Measurements from ENCODE around the gene RYR1.

RYR1 gene

GRCh38 chr19:38433268-38433733 is at the start of gene RYR1:
Gene RYR1 (plus strand): TSS chr19:38433691. CDS start chr19:38433830, 139 bp downstream.
- no peaks in the 10 kb centered on the region for H3K36me3 ChIP-seq (ENCODE audit: control insufficient read depth, insufficient read depth, low read length)
- H3K4me3 ChIP-seq (ENCODE audit: low read length) = peak within 1 kb of the TSS; percentile 32
- peaks cover 13% of the 10 kb centered on the region for H3K27me3 ChIP-seq (ENCODE audit: control insufficient read depth, insufficient read depth, low read length)
- H3K27ac ChIP-seq (ENCODE audit: low read depth, low read length) = no peak within 1 kb of the TSS
- no peaks in the 10 kb centered on the region for H3K4me1 ChIP-seq (ENCODE audit: control insufficient read depth, insufficient read depth, low read length)
- no peak within 1 kb of the TSS for H3K9ac ChIP-seq (ENCODE audit: low read length)

DNA sequence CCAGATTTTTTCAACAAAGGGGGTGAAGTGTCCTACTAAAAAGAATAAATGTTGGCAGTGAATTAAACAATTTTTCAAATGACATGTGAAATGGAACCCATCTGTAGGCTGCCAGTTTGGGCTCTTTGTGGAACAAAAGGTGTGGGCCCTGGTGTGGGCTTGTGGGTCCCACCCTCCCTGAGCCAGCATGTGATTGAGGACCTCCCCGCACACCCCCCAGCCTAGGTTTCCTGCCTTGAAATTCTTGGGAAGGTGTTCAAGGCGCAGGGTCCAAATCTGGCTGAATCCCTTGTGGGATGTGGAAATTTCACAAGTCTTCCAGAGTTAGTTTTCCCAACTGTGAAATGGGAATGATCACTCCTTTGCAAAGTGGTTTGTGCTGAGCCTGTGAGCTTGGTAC is 49.7 kb upstream of the RYR1 start:
- Histone ChIP-seq H3K4me3 (ENCODE audit: low read length) (no peak overlapping the region), H3K9ac (ENCODE audit: low read length) (no peak overlapping the region), H3K27ac (ENCODE audit: low read depth, low read length) (no peak overlapping the region), H3K4me1 (ENCODE audit: control insufficient read depth, insufficient read depth, low read length) (no peaks in the 10 kb centered on the region), H3K36me3 (ENCODE audit: control insufficient read depth, insufficient read depth, low read length) (peaks cover 31% of the 10 kb centered on the region), H3K27me3 (ENCODE audit: control insufficient read depth, insufficient read depth, low read length) (peaks cover 7% of the 10 kb centered on the region)

DNA sequence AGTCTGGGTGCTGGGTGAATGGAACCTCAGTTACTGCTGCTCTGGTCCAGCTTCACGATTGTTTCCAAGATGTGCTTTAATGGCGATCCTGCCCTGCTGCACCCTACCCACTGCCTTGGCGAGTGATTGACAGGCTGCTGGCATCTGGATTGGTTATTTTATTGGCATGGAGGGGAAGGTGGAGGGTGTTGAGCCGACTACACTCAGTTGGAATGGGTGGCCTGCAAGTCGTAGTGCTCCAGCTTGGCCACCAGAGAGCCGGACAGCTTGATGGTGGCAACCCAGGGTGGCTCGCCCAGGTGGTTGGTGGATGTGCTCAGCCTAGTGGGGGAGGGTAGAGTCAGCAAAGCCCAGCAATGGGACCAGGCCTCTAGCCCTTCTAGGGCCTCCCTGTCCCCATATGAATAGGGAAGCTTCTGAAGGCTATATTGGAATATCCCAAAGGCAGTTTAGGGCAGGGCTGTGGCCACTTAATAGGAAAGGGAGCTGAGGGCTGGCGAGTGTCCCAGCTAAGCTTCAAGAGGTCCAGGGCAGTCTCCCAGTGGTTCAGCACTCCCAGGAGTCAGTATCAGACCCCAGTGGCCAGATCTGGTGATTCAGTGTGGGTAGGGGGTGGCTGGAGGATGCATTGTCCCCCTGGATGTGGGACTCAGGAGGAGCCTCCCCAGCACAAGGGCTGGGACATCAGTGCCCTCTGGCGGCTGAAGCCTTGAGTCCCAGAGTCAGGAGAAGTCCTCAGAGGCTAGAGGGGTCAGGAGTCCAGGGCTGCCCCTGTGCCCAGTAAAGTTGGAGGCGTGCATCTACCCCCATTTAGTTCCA is 49.1 kb upstream of the RYR1 start:
- Histone ChIP-seq H3K4me3 (ENCODE audit: low read length) (no peak overlapping the region), H3K4me1 (ENCODE audit: control insufficient read depth, insufficient read depth, low read length) (no peaks in the 10 kb centered on the region), H3K27me3 (ENCODE audit: control insufficient read depth, insufficient read depth, low read length) (peaks cover 13% of the 10 kb centered on the region), H3K9ac (ENCODE audit: low read length) (no peak overlapping the region), H3K36me3 (ENCODE audit: control insufficient read depth, insufficient read depth, low read length) (peaks cover 25% of the 10 kb centered on the region), H3K27ac (ENCODE audit: low read depth, low read length) (no peak overlapping the region)

DNA sequence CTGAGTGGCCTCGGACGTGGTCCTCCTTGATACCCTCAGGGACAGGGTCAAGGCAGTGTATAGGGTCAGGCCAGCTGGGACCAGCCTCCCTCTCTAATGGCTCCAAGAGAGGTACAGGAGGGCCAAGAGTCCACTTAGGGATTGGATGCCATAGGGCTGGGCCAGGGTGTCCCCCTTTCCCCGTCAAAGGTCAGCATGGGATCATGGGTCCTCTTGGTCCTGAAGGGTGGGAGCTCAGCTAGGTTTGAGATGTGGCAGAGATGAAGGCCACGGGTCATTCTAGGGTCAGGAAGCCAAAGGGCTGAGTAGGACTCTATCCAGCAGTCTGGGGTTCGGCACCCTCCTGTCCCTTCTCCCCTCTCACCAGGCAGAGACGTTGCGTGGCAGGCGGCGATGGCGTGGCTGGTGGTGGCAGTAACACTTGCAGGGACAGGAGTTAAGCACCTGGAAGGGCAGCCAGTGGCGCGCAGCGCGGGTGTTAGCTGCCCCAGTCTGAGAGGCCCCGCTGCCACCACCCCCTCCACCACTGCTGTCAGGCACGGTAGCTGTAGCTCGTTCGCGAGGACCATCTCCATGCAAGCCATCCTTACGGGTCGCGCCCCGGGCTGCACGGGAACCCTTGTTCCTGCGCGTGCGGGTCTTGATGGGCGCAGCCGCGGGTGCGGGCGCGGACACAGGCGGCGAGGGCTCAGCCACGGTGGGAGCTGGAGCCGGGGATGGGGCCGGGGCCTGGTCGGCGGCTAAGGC is 48.3 kb upstream of the RYR1 start:
- no peak overlapping the region for H3K27ac ChIP-seq (ENCODE audit: low read depth, low read length)
- H3K4me3 ChIP-seq (ENCODE audit: low read length) = no peak overlapping the region
- no peak overlapping the region for H3K9ac ChIP-seq (ENCODE audit: low read length)
- no peaks in the 10 kb centered on the region for H3K4me1 ChIP-seq (ENCODE audit: control insufficient read depth, insufficient read depth, low read length)
- peaks cover 22% of the 10 kb centered on the region for H3K36me3 ChIP-seq (ENCODE audit: control insufficient read depth, insufficient read depth, low read length)
- H3K27me3 ChIP-seq (ENCODE audit: control insufficient read depth, insufficient read depth, low read length) = peaks cover 13% of the 10 kb centered on the region

GRCh38 chr19:38385804-38386257 is 47.7 kb upstream of the RYR1 start:
- Histone ChIP-seq H3K9ac (ENCODE audit: low read length) (no peak overlapping the region), H3K27ac (ENCODE audit: low read depth, low read length) (no peak overlapping the region), H3K27me3 (ENCODE audit: control insufficient read depth, insufficient read depth, low read length) (peaks cover 13% of the 10 kb centered on the region), H3K4me1 (ENCODE audit: control insufficient read depth, insufficient read depth, low read length) (no peaks in the 10 kb centered on the region), H3K36me3 (ENCODE audit: control insufficient read depth, insufficient read depth, low read length) (peaks cover 22% of the 10 kb centered on the region), H3K4me3 (ENCODE audit: low read length) (no peak overlapping the region)

- no peak overlapping the region for H3K9ac ChIP-seq (ENCODE audit: low read length)
- H3K27ac ChIP-seq (ENCODE audit: low read depth, low read length) = no peak overlapping the region
- H3K27me3 ChIP-seq (ENCODE audit: control insufficient read depth, insufficient read depth, low read length) = peaks cover 13% of the 10 kb centered on the region
- H3K4me3 ChIP-seq (ENCODE audit: low read length) = peak overlapping the region; percentile 22
- no peaks in the 10 kb centered on the region for H3K4me1 ChIP-seq (ENCODE audit: control insufficient read depth, insufficient read depth, low read length)
- peaks cover 16% of the 10 kb centered on the region for H3K36me3 ChIP-seq (ENCODE audit: control insufficient read depth, insufficient read depth, low read length)
These were observed 47.1 kb upstream of the RYR1 start for GRCh38 chr19:38386300-38386970.

- Histone ChIP-seq H3K4me3 (ENCODE audit: low read length) (peak overlapping the region; percentile 52), H3K9ac (ENCODE audit: low read length) (no peak overlapping the region), H3K27ac (ENCODE audit: low read depth, low read length) (no peak overlapping the region), H3K4me1 (ENCODE audit: control insufficient read depth, insufficient read depth, low read length) (no peaks in the 10 kb centered on the region), H3K27me3 (ENCODE audit: control insufficient read depth, insufficient read depth, low read length) (peaks cover 13% of the 10 kb centered on the region), H3K36me3 (ENCODE audit: control insufficient read depth, insufficient read depth, low read length) (peaks cover 10% of the 10 kb centered on the region)
These were observed 46.4 kb upstream of the RYR1 start for GRCh38 chr19:38386971-38387549.

- H3K36me3 ChIP-seq (ENCODE audit: control insufficient read depth, insufficient read depth, low read length) = peaks cover 8% of the 10 kb centered on the region
- peak within 1 kb of the TSS; percentile 52 for H3K4me3 ChIP-seq (ENCODE audit: low read length)
- peaks cover 13% of the 10 kb centered on the region for H3K27me3 ChIP-seq (ENCODE audit: control insufficient read depth, insufficient read depth, low read length)
- no peaks in the 10 kb centered on the region for H3K4me1 ChIP-seq (ENCODE audit: control insufficient read depth, insufficient read depth, low read length)
- H3K27ac ChIP-seq (ENCODE audit: low read depth, low read length) = no peak within 1 kb of the TSS
- H3K9ac ChIP-seq (ENCODE audit: low read length) = no peak within 1 kb of the TSS
These were observed 45.7 kb upstream of the RYR1 start, which contains the start of gene GGN for GRCh38 chr19:38387550-38388348. Gene GGN (minus strand): TSS chr19:38388034. CDS start chr19:38387261, 773 bp downstream.

DNA sequence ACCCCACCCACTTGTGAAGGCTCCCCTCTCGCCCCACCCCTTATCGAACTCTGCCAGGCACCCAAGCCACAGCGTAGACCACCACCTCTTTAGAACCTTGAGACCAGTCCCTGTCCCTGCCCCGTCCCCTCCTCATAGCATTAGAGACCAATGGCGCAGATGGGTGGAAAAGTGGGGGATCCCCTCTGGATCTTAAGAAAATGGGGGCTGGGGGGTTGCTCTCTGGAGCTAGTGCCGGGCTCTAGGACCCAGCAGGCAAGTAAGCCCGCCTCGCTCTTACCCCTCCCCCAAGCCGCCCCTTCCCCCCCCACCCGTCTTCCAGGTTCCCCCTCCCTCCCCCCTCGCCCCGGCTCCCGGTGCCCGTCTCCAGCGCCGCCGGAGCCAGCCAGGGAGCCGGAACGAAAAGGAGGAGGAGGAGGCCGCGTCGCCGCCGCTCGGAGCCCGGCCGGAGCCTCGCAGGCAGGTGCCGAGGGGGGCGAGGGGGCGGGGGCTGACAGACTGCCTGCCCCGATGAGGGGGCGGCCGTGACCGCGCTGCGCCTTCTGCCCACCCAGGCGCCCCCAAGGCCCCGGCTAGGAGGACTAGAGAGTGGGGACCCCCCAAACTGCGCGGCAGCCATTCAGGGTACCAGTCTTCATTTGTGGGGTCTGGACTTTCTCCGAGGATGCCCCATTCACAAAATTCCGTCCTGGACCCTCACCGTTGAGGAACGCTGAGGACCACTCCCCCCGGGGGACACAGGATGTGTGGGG is 45.0 kb upstream of the RYR1 start, which contains the start of gene SPRED3:
Gene SPRED3, plus strand, starts transcription at position 349 of the 752 bp plus-strand sequence. CDS start 1,606 bp downstream, outside the sequence.
- Histone ChIP-seq H3K36me3 (ENCODE audit: control insufficient read depth, insufficient read depth, low read length) (peaks cover under 1% of the 10 kb centered on the region), H3K27ac (ENCODE audit: low read depth, low read length) (no peak within 1 kb of the TSS), H3K9ac (ENCODE audit: low read length) (no peak within 1 kb of the TSS), H3K4me1 (ENCODE audit: control insufficient read depth, insufficient read depth, low read length) (no peaks in the 10 kb centered on the region), H3K27me3 (ENCODE audit: control insufficient read depth, insufficient read depth, low read length) (peaks cover 13% of the 10 kb centered on the region), H3K4me3 (ENCODE audit: low read length) (peak within 1 kb of the TSS; percentile 52)

- Histone ChIP-seq H3K4me1 (ENCODE audit: control insufficient read depth, insufficient read depth, low read length) (no peaks in the 10 kb centered on the region), H3K36me3 (ENCODE audit: control insufficient read depth, insufficient read depth, low read length) (no peaks in the 10 kb centered on the region), H3K27ac (ENCODE audit: low read depth, low read length) (no peak overlapping the region), H3K4me3 (ENCODE audit: low read length) (peak overlapping the region; percentile 26), H3K9ac (ENCODE audit: low read length) (no peak overlapping the region), H3K27me3 (ENCODE audit: control insufficient read depth, insufficient read depth, low read length) (peaks cover 13% of the 10 kb centered on the region)
These were observed 44.2 kb upstream of the RYR1 start for GRCh38 chr19:38389101-38389925.

Data from rectal smooth muscle tissue (tissue), 1 donor.